Head of caudate nucleus (tissue), 42 donors: ENCODE measurements around the gene FABP3.
A peak's percentile ranks its signal among the peaks of the same experiment; 100 is the strongest.

Source experiments
- DNase-seq, 42 donors: peaks; one replicate each; pipeline versions ENCODE4 v3.0.0 to v3.0.0-alpha.2; 2020 to 2021; ENCODE audit warnings: mixed read lengths in 7 of 42
- intact Hi-C: fragments of 100-400 bp; cut with DNase I; formaldehyde crosslinking; loops from one replicate; pipeline ENCODE4 v1.15.0; 2022

FABP3 gene

GRCh38 chr1:31376375-31377134 lies 3.7 kb upstream of the FABP3 start:
- DNase-seq = peak; percentile 61 to 95 (median 86)
- intact Hi-C loops = no loop called here

DNA sequence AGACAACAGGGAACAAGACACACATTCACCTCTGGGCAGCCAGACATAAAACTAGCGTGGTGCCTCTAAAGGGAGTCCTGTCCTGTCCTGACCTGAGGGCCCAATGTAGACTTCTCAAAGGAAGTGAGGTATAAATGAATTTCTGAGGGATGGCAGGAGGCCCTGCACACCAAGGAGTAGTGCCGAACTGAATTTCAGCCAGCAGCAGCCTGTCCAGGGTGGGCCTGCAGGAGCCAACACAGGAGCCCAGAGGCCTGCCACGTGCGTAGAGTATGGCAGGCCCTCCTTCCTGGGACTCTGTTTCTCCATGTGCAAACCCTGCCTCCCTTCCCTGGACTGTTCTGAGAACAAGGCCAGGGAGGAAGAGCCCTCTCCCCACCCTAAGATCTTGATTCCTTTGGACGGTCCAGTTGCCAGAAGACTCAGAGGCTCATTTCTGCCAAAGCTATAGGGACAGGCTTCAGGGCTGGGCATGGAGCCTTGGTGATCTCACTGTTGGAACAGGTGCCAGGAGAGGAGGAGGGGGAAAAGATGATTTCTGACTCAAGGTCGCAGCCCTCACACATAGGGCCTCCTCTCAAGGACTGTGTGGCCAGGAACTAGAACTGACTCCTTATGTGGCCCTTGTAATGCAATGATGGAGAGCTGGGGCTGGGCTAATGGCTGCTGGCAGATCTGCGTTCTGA lies 1.8 kb upstream of the FABP3 start:
- DNase-seq = peak in 4 of 42 donors; percentile 24 to 71 (median 32)
- intact Hi-C loops = no loop called here

DNA sequence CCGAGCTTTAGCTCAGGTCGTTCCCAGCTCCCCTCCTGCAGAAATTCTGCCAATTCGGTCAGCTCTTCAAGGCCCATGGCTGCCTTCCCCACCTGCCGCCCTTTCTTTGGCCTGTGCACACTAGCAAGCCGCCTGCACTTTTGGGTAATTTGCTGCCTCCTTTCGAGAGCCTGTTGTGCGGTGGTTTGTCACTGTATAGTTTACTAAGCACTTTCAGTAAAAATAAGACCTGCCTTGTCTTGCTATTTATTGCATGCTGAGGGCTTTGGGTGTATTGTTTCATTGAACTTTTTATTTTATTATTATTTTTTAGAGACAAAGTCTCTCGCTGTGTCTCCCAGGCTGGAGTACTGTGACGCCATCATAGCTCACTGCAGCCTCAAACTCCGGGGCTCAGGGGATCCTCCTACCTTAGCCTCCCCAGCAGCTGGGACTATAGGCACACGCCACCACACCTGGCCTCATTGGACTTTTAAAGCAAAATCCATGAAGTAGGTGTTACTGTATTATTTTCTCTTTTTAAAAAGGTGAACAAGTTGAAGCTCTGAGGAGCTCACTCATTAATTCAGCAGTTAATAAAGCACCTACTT lies 1.1 kb upstream of the FABP3 start:
- intact Hi-C loops = no loop called here
- DNase-seq = peak in 3 of 42 donors; percentile 13 to 27 (median 25)

DNA sequence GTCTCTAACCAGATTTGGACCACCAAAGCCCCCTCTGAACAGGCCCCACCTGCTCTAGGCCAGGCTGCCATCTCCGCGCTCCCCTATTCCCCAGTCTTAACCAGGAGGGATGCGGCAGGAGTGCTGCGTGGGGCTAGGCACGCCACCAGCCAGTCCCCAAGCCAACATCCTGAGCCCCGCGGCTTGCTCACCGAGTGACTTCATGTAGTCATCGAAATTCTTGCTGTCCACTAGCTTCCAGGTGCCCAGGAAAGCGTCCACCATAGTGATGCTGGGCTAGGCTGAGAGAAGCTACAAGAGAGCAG lies 173 bp downstream of the FABP3 start:
- no peak for DNase-seq
- intact Hi-C loops = no loop called here

DNA sequence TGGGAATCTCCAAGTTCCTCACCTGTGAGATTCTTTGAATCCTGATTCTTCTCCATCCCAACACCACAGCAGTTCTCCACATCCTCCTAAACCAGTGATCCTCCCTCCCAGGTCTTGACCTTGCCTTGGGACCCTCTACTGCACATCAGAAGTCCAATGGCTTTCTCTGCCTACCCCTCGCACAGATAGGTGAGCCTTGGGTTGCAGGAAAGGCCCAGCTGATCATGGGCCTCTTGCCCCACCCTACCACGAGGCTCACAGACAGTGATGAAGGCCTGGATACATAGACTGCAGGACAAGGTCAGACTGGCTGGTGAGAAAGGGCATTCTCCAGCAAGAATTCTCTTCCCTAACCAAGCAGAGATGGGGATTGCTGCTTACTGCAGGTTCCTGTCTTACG lies 825 bp downstream of the FABP3 start:
- peak in 1 of 42 donors; percentile 16 for DNase-seq
- intact Hi-C loops = no loop called here

DNA sequence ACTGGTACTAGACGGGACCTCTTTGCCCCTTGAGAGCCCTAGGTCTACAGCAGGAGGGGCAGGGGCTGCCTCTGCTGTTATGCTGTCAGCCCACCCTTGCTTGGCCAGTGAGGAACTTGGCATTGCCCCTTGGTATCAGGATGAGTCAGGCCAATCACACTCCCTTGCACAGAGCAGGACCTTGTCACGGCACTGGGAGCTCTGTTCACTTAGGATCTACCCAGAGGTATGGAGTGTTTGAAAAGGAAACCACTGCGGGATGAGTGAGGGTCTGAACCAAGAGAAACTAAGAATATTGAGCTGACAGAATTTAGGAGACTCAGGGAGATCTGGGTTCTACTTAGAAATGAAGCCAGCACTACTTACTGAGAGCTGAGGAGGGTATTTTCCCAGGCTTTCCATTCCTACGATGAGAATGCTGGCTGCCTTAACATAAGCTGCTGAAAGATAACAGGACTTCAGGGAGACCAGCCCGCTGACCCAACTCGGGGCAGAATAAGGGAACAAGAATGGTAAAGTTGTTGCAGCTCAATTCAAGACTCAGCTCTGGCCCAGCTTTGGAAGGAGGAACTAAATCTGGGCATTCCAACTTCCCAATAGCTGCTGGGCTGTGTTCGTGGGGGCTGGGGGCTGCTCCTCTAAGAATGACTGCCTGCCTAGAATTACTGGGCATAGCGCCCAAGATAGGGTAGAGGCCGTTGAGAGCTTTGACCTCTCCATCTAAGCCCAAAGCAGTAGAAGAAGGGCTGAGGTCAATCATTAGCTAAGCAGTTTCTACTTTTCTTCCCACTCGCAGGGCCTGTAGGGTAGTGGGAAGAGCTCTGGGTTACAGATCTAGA lies 1.5 kb downstream of the FABP3 start:
- DNase-seq = peak in 5 of 42 donors; percentile 14 to 43 (median 34)
- intact Hi-C loops = no loop called here

DNA sequence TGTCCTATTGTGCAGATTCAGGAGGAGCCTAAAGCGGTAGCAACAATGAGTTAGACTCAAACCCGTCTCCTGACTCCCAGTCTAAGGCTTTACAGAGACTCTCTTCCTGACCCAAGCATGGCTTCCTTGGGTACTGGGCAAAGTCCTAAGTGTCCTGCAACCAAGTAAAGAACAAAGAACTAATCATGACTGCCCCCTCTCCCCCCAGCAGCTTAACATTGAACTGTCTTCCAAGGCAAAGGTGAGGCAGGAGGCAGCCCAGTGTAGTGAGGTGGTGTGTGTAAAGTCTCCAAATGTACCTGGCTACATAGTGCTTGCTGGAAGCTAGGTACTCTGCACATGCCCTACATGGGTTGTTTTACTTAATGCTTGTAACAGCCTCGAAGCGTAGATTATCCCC lies 2.3 kb downstream of the FABP3 start:
- peak in 1 of 42 donors; percentile 9 for DNase-seq
- intact Hi-C loops = no loop called here

- DNase-seq = no peak
- intact Hi-C loops = no loop called here
These were observed 2.9 kb downstream of the FABP3 start for GRCh38 chr1:31370021-31370420.

DNA sequence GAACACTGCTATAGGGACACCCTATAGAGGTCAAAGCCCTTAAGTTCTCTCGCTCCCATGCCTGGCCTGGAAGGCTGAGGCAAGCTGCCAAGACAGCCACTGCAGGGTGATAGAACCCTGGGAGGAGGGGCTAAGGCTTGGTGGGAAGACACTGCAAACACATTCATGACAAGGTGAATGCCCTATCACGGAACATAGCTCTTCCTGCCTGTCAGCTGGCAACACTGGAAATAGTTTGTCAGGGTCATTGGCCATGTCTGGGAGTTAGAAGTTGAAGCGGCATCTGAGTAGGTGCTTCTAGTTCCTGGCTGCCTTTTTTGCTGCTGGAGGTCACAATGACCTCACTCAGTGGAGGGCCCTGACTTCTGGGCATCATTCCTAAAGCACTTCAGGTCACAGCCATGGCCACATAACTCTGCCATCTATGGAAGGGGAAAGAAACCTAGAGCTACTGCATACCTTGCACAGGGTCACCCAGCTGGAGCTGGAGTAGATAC lies 4.2 kb downstream of the FABP3 start:
- DNase-seq = no peak
- intact Hi-C loops = no loop called here

DNA sequence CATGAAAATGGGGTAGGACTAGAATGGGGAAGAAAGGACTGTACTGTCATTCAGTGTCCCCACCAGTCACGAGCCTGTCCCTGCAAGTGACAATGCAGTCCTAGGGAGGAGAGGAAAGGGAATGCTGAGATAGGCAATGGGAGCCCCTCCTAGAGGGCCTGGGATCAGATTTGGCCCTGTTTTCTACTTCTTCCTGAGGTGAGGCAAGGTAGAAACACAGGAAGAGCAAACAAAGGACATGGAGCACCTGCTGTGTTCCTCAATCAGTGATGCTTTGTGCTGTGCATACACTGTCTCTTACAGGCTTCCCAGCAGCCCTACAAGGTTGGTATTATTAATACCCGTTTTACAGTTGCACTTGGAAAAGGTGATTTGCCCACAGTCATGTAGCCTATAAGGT lies 6.1 kb downstream of the FABP3 start:
- intact Hi-C loops = no loop called here
- peak in 1 of 42 donors; percentile 25 for DNase-seq

- intact Hi-C loops = no loop called here
- no peak for DNase-seq
These were observed 8.2 kb downstream of the FABP3 start for GRCh38 chr1:31364561-31365250.

DNA sequence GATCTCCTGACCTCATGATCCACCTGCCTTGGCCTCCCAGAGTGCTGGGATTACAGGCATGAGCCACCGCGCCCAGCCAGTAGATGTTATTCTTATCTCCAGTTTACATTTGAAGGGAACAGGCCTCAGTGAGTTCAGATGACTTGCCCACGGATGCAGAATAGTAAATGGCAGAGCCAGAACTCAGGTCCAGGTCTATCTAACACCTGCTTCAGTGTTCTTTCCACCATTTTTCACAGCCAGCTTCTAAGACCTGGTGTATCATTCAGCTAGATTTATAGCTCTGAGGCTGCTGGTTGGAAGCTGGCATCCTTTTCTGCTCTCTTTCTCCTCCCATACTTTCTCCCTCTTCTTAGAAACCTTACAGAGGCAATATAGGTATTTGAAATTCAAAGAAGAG lies 10.8 kb downstream of the FABP3 start:
- intact Hi-C loops = no loop called here
- DNase-seq = no peak

- no peak for DNase-seq
- intact Hi-C loops = no loop called here
These were observed 11.3 kb downstream of the FABP3 start for GRCh38 chr1:31361607-31362006.

DNA sequence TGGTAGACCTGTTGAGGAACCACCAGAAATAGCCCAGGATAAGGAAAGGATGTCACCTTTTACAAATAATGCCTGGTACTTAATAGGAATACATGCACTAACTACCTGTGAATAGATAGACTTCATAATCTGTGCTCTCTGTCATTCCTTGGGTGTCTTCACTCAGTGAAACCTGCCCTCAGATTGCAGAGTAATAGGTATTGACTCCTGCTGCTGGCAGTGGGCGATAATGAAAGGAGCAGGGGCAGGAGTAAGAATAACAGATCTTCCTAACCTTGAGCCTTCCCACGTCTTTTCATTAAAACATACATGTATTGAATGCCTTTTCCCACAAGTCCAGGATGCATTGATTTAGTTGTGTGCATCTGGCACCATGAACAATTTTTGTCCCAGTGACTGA lies 16.4 kb downstream of the FABP3 start:
- intact Hi-C loops = no loop called here
- DNase-seq = peak in 5 of 42 donors; percentile 26 to 55 (median 46)

GRCh38 chr1:31354283-31354682 lies 18.6 kb downstream of the FABP3 start:
- intact Hi-C loops = no loop called here
- peak in 3 of 42 donors; percentile 29 to 66 (median 33) for DNase-seq

- no peak for DNase-seq
- intact Hi-C loops = no loop called here
These were observed 24.4 kb downstream of the FABP3 start for GRCh38 chr1:31348449-31348848.

GRCh38 chr1:31346785-31347184 lies 26.1 kb downstream of the FABP3 start:
- no peak for DNase-seq
- intact Hi-C loops = no loop called here

- no peak for DNase-seq
- intact Hi-C loops = no loop called here
These were observed 27.2 kb downstream of the FABP3 start for GRCh38 chr1:31345635-31346034.

GRCh38 chr1:31344503-31344902 lies 28.4 kb downstream of the FABP3 start:
- intact Hi-C loops = no loop called here
- DNase-seq = no peak
